KOPT-K1 (cell line): Measurements from ENCODE around the gene PTPRG.

Experiments
- H3K27ac ChIP-seq: fragments of 200-600 bp; sonication (generic); 2 replicates; pipeline ENCODE4 v1.5.1; 2016; ENCODE audit warnings: antibody characterized with exemption, mild to moderate bottlenecking, low read depth, low read length; ENCODE audit not compliant: poor library complexity, severe bottlenecking
- H3K36me3 ChIP-seq: fragments of 200-600 bp; sonication (generic); 2 replicates; pipeline ENCODE4 v1.5.1; 2017; ENCODE audit warnings: antibody characterized with exemption, mild to moderate bottlenecking, low read length, moderate library complexity; ENCODE audit not compliant: insufficient read depth
- H3K9me3 ChIP-seq: fragments of 200-600 bp; sonication (generic); 2 replicates; pipeline ENCODE4 v1.5.1; 2017; ENCODE audit warnings: antibody characterized with exemption, low read length, mild to moderate bottlenecking; ENCODE audit not compliant: insufficient read depth, poor library complexity, severe bottlenecking

Gene PTPRG

DNA sequence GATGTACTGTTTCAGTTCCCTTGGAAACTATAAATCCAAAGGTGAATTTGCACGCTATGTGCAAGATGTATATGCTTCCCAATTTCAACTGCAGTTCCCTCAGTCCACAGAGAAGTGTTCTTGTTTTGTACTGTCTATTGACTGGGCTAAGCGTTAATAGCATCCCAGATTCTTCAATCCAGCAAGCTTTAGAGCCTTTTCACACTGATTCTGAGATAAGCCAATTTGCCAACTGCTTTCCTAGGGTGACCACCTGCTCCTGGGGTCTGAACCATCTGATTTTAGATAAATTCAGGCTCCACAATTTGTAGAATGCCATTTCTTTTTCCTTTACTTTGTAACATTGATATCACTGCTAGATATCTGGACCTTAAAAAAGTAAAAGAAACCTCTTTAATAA lies 340.1 kb downstream of the PTPRG start:
- Histone ChIP-seq H3K36me3 (no peaks in the 10 kb centered on the region), H3K27ac (no peak overlapping the region)

DNA sequence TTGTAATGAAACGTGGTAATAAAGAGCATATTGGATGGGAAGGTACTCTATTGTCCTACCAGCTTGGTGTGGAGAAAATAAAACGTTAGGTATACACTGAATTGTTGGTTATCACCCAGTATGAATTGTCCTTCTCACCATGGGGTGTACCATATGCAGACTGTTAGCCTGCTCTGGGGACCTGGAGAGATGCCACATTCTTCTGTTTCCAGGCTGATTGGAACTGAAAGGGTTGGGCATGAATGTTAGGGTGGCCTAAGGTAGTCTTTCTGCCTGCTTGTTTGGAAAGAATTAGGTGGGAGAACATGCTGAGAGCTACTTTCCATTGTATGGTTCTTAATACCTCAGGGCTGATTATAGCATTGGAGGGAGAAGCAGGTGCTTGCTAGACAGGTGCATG lies 340.6 kb downstream of the PTPRG start:
- no peaks in the 10 kb centered on the region for H3K9me3 ChIP-seq
- H3K36me3 ChIP-seq, result no peaks in the 10 kb centered on the region
- H3K27ac ChIP-seq, result no peak overlapping the region

More for the DNA sequence above, 340.1 kb downstream of the PTPRG start:
- no peaks in the 10 kb centered on the region for H3K9me3 ChIP-seq

DNA sequence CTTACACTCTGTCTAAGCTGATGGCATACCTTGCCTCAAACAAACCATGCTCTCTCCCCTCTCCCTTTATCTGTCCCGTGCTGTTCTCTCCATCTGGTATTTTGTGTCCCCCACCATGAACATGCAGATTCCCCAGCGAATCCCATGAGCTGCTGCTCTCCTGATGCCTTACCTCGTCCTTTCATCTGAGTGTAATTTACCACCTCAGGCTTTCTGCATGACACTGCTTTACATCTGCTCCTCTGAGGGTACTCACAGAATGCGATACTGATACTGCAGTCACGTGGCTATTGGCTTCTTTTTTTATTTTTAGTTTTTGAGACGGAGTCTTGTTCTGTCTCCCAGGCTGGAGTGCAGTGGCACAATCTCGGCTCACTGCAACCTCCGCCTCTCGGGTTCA lies 341.7 kb downstream of the PTPRG start:
- no peak overlapping the region for H3K27ac ChIP-seq
- no peaks in the 10 kb centered on the region for H3K36me3 ChIP-seq
- H3K9me3 ChIP-seq, result no peaks in the 10 kb centered on the region

DNA sequence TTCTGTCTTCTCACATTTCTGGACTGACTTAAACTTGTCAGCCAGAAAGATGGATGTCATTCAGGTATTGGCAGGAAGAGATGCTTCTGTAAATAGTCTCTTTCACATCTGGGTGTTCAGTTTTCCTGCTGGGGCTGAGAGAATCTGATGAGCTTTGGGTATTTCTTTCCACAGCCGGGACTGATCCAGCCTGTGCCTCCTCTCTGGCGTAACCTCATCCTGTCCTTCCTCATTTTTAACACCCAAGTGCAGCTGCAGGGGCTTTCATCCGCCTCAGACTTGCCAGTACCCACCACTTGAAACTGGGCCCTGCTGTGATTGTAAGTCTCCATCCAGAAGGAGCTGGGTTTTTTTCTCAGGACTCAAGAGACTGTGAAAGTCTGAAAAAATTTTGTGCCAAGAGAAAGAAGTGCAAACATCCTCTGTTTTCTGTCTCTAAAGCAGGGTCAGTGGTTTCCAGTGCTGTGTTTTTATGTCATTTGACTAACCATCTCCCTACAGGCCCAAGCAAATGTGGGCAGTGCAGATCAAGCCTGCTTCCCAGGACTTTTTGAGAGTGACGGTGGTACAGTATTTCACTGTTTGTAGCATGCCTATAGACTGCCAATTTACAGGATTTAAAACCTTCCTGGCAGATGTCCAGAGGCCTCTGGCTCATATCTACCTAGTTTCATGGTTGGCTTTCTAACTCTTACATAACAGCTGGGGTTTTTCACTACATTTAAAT lies 342.7 kb downstream of the PTPRG start:
- Histone ChIP-seq H3K27ac (no peak overlapping the region), H3K36me3 (no peaks in the 10 kb centered on the region), H3K9me3 (no peaks in the 10 kb centered on the region)

DNA sequence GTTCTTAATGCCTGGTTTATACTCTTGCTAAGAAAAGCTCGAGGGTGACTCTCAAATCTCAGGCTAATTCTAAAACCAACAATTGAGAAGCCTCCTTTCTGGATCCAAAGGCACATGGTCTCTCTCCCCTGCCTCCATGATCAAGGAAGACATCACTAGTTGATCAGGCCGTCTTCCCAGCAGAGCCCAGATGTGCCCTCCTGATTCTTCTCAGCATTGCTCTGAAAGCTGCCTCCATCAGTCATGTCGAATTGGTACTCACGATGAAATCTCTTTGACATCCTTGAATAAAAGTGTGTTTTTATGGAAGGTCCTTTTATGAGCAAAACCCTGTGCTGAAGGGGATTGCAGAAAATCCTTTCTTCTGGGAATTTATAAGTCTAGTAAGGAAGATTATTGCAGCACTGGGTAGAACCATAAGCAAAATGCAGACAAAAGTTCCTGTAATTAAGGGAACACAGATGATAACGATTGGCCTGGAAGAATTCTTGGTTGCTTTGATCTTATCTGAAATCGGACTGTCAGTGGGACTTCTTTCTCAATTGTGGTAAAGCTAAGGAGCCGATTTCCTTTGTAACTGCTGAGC lies 345.9 kb downstream of the PTPRG start:
- Histone ChIP-seq H3K36me3 (no peaks in the 10 kb centered on the region), H3K27ac (no peak overlapping the region), H3K9me3 (no peaks in the 10 kb centered on the region)

DNA sequence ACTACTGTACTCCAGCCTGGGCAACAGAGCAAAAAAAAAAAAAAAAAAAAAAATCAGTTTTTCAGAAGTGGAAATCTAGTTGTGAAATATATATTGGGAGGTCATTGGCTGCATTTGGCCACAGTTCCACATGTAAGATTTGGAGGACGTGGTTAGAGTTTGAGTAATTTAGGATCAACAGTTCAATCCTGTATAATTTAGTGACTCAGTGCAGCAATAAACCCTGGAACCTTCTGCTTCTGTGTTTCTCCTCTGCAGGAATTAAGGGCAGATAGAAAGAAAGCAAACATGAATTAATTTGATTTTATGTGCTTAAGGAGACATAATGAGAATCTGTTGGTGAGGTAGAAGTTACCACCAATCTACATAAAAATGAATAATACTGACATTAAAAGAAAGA lies 347.0 kb downstream of the PTPRG start:
- H3K36me3 ChIP-seq, result no peaks in the 10 kb centered on the region
- H3K9me3 ChIP-seq, result no peaks in the 10 kb centered on the region
- no peak overlapping the region for H3K27ac ChIP-seq

DNA sequence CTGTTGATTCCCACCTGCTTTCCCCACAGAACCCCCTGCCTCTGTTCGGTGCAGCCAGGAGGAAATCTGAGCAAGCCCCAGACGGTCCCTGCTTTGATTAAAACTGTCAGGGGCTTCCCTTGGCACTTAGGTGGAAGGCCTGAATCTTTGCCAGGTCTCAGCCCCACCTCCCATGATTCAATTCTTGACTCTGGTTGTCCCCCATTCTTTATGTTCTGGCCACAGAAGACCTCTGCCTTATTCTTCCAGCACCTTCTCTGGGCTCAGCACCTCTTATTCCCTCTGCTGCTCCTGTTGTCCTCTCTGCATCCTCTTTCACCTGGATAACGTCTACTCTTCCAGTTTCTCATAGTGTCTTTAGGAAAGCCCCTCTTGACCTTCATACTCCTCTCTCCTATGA lies 349.4 kb downstream of the PTPRG start:
- H3K27ac ChIP-seq, result no peak overlapping the region
- H3K9me3 ChIP-seq, result no peaks in the 10 kb centered on the region
- H3K36me3 ChIP-seq, result no peaks in the 10 kb centered on the region

DNA sequence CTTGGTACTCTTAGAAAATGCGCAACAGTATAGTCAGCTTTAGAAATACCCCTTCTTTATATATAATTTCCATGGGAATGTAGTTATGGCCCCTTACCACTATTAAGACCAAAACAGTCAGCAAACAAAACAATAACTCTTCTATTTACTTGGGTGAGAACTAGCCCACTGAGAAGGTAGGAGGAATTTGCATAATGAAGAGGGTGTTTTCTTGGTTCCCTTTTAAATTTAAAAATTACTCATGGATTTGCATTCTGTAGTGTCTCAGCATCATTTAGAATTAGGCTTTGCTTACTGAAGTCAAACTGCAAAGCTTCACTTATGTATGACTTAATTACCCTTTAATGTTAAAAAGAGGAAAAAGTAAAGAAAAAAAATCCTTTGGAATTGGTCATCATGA lies 350.8 kb downstream of the PTPRG start:
- Histone ChIP-seq H3K36me3 (no peaks in the 10 kb centered on the region), H3K27ac (no peak overlapping the region), H3K9me3 (no peaks in the 10 kb centered on the region)

DNA sequence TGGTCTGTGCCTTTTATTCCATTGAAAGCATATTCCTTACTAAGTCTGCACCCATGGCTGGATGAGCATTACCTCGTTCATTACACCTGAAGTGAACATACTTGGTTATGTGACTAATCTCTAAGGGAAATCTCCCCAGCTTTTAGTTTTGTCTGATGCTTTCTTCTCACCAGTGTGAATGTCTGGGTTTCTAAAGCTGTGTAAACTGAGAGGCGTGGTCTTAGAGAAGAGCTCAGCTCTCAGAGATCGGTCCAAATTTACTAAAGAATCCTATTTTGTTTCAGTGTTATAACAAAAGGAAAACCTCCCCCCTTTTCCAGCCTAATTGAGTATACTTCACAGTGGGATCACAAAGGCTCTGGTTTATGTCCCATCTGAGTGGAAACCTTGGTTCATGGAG lies 352.3 kb downstream of the PTPRG start:
- Histone ChIP-seq H3K27ac (no peak overlapping the region), H3K36me3 (no peaks in the 10 kb centered on the region), H3K9me3 (no peaks in the 10 kb centered on the region)

DNA sequence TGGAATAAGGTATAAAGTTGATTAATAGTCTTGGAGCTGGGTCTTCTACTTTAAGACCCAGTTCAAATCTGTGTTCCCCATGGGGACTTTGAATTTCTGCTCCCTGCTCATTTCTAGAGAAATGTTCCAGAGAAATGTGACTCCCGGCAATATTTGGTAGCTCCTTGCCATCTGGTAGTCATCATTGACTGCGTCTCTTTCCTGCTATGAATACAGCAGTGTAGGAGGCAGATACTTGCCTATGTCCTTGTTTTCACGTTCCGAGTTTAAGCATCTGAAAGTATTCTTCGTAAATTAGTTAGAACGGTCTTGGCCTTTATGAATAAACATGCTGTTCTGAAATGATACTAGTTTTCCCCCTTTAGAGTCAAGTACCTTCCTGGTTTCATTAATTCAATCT lies 352.9 kb downstream of the PTPRG start:
- Histone ChIP-seq H3K9me3 (no peaks in the 10 kb centered on the region), H3K27ac (no peak overlapping the region), H3K36me3 (no peaks in the 10 kb centered on the region)

DNA sequence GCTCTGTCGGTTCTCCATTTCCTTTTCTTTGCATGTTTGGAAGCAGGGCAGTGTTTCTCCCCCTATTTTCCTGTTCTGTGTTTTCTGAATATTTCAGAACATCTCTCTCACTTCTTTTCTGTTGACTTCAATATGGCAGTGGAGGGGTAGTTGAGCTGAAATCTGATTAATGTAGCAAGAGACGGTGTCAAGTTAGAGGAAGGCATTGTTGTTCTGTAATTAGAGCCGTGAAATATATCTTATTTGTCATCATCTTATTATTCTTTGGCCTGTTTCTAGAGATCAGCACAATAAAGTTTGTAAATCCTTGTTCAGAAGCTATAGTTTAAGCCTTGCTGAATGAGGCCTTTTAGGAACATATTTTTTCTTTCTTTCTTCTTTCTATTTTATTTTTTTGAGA lies 353.9 kb downstream of the PTPRG start:
- no peaks in the 10 kb centered on the region for H3K9me3 ChIP-seq
- no peaks in the 10 kb centered on the region for H3K36me3 ChIP-seq
- no peak overlapping the region for H3K27ac ChIP-seq

DNA sequence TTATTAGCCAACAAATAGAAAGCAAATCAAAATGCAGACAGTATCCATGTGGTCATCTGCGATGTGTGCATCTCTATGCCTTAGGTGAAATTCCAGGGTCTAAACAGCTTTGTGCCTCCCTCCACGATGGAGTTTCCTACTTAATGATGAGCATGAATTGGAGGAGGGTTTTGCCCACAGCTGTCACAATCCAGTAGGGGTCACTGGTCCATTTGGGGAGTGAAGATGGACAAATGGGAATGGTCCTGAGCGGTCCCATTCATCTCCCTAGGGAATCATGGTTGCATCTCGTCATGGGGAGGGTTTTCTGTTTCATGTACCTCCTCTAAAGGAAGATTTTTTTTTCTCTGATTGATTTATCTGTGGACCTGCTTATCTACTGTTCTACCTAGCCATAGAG lies 358.0 kb downstream of the PTPRG start:
- Histone ChIP-seq H3K36me3 (no peaks in the 10 kb centered on the region), H3K27ac (no peak overlapping the region), H3K9me3 (no peaks in the 10 kb centered on the region)

DNA sequence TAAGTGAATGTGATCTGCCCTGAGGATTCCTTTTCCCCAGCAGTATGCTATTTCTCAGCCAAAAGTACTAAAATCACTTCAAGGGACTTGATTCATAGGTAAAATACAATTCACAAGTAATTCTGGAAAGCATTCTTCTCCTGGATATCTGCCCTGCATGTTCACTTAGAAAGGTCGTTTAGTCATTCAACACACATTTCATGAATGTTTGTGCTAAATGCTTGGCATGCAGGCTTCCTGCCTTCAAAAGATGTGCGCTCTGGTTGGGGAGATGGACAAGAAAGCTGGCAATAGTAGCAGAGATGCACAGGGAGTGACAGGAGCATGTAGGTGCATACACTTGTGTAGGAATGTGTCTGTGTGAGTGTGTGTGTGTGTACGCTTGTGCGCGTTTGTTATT lies 360.7 kb downstream of the PTPRG start:
- H3K27ac ChIP-seq, result no peak overlapping the region

DNA sequence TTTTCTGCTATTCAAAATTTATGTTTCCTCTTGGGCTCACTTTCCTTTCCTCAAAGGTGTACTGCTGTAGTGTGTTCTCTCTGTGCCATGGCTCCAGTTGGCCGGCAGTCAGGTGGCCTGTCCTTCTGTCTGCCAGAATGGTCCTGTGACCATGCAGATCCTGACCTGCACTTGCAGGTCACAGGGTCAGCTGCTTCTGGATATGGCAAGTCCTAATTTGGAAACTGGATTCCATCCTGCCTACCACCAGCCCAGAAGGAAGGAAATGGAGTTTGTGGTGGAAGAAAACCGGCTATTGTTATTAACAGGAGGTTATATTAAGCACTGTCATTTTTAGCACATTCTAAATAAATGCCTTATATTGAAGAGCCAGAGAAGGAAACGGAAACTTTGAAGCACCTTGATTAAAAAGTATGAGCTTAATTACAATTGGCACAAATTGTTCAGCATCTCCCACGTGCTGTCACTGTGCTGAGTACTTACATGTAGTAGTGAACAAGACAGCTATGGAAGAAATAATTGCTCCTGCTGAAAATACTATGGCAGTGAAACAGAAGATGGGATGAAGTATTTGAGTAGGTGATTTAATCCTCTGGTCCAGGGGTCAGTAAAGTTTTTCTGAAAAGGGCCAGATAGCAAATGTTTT lies 362.8 kb downstream of the PTPRG start:
- H3K9me3 ChIP-seq, result no peaks in the 10 kb centered on the region
- no peaks in the 10 kb centered on the region for H3K36me3 ChIP-seq
- no peak overlapping the region for H3K27ac ChIP-seq

More for the DNA sequence above, 360.7 kb downstream of the PTPRG start:
- Histone ChIP-seq H3K9me3 (no peaks in the 10 kb centered on the region), H3K36me3 (no peaks in the 10 kb centered on the region)

DNA sequence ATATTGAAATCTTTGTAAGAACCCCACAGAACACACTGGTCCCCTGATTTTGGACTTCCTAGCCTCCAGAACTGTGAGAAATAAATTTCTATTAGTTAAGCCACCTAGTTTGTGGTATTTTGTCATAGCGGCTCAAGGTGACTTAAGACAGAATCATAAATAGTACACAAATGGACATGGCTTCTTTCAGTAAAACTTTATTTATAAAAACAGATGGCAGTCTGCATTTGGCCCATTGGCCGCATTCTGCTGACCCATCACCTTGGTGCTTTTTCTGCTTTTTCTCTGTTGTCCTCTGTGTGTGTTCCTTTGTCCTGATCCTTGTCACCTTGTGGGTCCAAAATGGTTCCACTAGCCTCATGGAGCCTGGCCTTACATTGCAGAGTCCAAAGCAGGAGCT lies 363.6 kb downstream of the PTPRG start:
- Histone ChIP-seq H3K27ac (no peak overlapping the region), H3K36me3 (no peaks in the 10 kb centered on the region), H3K9me3 (no peaks in the 10 kb centered on the region)

DNA sequence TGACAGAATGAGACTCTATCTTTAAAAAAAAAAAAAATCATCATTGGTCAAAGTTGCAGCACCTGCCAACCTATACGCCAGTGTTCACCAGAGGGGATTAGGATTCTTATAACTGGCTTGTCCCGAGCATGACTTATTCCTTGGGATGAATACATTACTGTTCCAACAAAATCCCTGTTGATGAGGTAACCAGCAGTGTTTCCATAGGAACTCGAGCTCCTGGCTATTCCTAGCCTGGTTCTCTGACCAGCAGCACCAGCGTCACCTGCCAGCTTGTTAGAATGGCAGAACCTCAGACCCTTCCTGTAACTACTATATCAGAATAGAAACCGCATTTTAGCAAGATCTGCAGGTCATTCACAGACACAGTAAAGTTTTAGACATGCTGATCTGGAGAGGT lies 364.4 kb downstream of the PTPRG start:
- Histone ChIP-seq H3K36me3 (no peaks in the 10 kb centered on the region), H3K27ac (no peak overlapping the region), H3K9me3 (no peaks in the 10 kb centered on the region)
